Sigmoid colon (tissue), 7 donors: ENCODE results near the gene ZRANB1. TPM values are rescaled to one million over a fixed set of nuclear protein-coding genes. Genes with fewer than 3 reads are reported as not detected.

Source experiments
- DNase-seq: peaks from one replicate; pipeline ENCODE4 v3.0.0-alpha.2; 2019
- H3K27ac ChIP-seq, 4 donors: fragments of 200-600 bp; sonication (generic); one replicate each; pipeline ENCODE4 v1.5.1; 2016 to 2019; ENCODE audit warnings: mild to moderate bottlenecking in 1 of 4
- H3K27me3 ChIP-seq, 3 donors: fragments of 200-600 bp; sonication (generic); one replicate each; pipeline ENCODE4 v1.5.1; 2019; ENCODE audit warnings: mild to moderate bottlenecking in 1 of 3
- H3K36me3 ChIP-seq, 4 donors: fragments of 200-600 bp; sonication (generic); one replicate each; pipeline ENCODE4 v1.5.1; 2016 to 2019
- H3K4me1 ChIP-seq, 4 donors: fragments of 200-600 bp; sonication (generic); one replicate each; pipeline ENCODE4 v1.5.1; 2017 to 2019
- H3K4me3 ChIP-seq, 4 donors: fragments of 200-600 bp; sonication (generic); one replicate each; pipeline ENCODE4 v1.5.1; 2017 to 2019; ENCODE audit warnings: mild to moderate bottlenecking in 2 of 4, moderate library complexity in 1 of 4
- H3K9me3 ChIP-seq, 4 donors: fragments of 200-600 bp in 3 of 4; sonication (generic) in 3 of 4; one replicate each; pipeline versions ENCODE4 v1.5.1 to v1.6.1; 2013 to 2019
- EP300 ChIP-seq, 4 donors: sonication (generic); formaldehyde crosslinking; IDR thresholded peaks; one replicate each; pipeline ENCODE4 v1.6.1; 2017; ENCODE audit warnings: antibody characterized with exemption in 4 of 4
- POLR2A ChIP-seq, 2 donors: fragments of 450-650 bp; IDR thresholded peaks; one replicate each; pipeline ENCODE4 v1.6.1; 2016; ENCODE audit warnings: antibody characterized with exemption in 2 of 2, mild to moderate bottlenecking in 2 of 2, moderate library complexity in 2 of 2
- POLR2AphosphoS5 ChIP-seq, 4 donors: sonication (generic); formaldehyde crosslinking; IDR thresholded peaks; one replicate each; pipeline ENCODE4 v1.6.1; 2017; ENCODE audit warnings: antibody characterized with exemption in 4 of 4
- WGBS, 2 donors: extraction: QIAGEN DNeasy Blood & Tissue Kit; methylation state at CpG; one replicate each; pipeline ENCODE4 v1.1.7; 2013; 5-methylcytosine and 5-hydroxymethylcytosine counted together
- intact Hi-C: fragments of 100-400 bp; cut with DNase I; formaldehyde crosslinking; loops from one replicate; pipeline ENCODE4 v1.15.1; 2023
- polyA plus RNA-seq, 3 donors: library from polyadenylated mRNA; stranded (reverse); fragments of 200-250 nt; gene quantifications; one replicate each; pipeline ENCODE4 v1.2.3, GENCODE V29; 2013
- total RNA-seq, 4 donors: library from RNA; depleted of rRNA; stranded (reverse); fragments of >200 nt; gene quantifications; one replicate each; pipeline ENCODE4 v1.1.0, GENCODE V29; 2016
- TF ChIP-seq, protein P1 (sequence below), 4 experiments: fragments of 450-650 bp in 3 of 4; fragments of 200-600 bp in 1 of 4; IDR thresholded peaks; one replicate each; pipeline ENCODE4 v1.5.1; 2016 to 2019; ENCODE audit warnings: antibody characterized with exemption in 4 of 4, mild to moderate bottlenecking in 3 of 4, moderate library complexity in 2 of 4
- donor health status: healthy with polysubstance abuse.
- donor health status: Bipolar disorder and iron deficiency.
- donor health status: healthy.

The ZRANB1 gene
- total and polyA plus RNA-seq, 7 donors = 6.7 to 49.0 (median 38.0) TPM

- DNase-seq = no peak
- Histone ChIP-seq H3K27me3 (no peaks in the 10 kb centered on the region), H3K27ac (no peak overlapping the region), H3K4me1 (peaks cover 0 to 28% (median 21%) of the 10 kb centered on the region in 4 donors), H3K9me3 (no peaks in the 10 kb centered on the region), H3K4me3 (no peak overlapping the region), H3K36me3 (peaks cover 0 to 23% (median 2%) of the 10 kb centered on the region in 4 donors)
- intact Hi-C loops = no loop called here
- TF ChIP-seq POLR2A (IDR thresholded peaks at IDR 0.05) = no peak
- no peak for TF ChIP-seq POLR2AphosphoS5 (IDR thresholded peaks at IDR 0.05)
- no peak for TF ChIP-seq EP300 (IDR thresholded peaks at IDR 0.05)
- TF ChIP-seq, protein P1, sequence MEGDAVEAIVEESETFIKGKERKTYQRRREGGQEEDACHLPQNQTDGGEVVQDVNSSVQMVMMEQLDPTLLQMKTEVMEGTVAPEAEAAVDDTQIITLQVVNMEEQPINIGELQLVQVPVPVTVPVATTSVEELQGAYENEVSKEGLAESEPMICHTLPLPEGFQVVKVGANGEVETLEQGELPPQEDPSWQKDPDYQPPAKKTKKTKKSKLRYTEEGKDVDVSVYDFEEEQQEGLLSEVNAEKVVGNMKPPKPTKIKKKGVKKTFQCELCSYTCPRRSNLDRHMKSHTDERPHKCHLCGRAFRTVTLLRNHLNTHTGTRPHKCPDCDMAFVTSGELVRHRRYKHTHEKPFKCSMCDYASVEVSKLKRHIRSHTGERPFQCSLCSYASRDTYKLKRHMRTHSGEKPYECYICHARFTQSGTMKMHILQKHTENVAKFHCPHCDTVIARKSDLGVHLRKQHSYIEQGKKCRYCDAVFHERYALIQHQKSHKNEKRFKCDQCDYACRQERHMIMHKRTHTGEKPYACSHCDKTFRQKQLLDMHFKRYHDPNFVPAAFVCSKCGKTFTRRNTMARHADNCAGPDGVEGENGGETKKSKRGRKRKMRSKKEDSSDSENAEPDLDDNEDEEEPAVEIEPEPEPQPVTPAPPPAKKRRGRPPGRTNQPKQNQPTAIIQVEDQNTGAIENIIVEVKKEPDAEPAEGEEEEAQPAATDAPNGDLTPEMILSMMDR (IDR thresholded peaks at IDR 0.05) = no peak
- 47 to 82% methylated on average over 5 of the region's 5 CpGs for WGBS, 2 donors
These were observed 15.4 kb upstream of the ZRANB1 start for GRCh38 chr10:124926548-124926947.

GRCh38 chr10:124928087-124928486 lies 13.8 kb upstream of the ZRANB1 start:
- Histone ChIP-seq H3K36me3 (peaks cover 0 to 19% (median 2%) of the 10 kb centered on the region in 4 donors), H3K4me1 (peaks cover 0 to 20% (median 19%) of the 10 kb centered on the region in 4 donors), H3K27me3 (no peaks in the 10 kb centered on the region), H3K27ac (no peak overlapping the region), H3K4me3 (no peak overlapping the region), H3K9me3 (no peaks in the 10 kb centered on the region)
- intact Hi-C loops = no loop called here
- 97% methylated on average over 7 of the region's 7 CpGs for WGBS, 2 donors
- no peak for DNase-seq
- TF ChIP-seq POLR2A (IDR thresholded peaks at IDR 0.05) (no peak), POLR2AphosphoS5 (IDR thresholded peaks at IDR 0.05) (no peak), EP300 (IDR thresholded peaks at IDR 0.05) (no peak)
- TF ChIP-seq, protein P1 (IDR thresholded peaks at IDR 0.05) = no peak

GRCh38 chr10:124928545-124928944 lies 13.4 kb upstream of the ZRANB1 start:
- no peak for TF ChIP-seq POLR2A (IDR thresholded peaks at IDR 0.05)
- TF ChIP-seq, protein P1 (IDR thresholded peaks at IDR 0.05) = no peak
- no peak for TF ChIP-seq EP300 (IDR thresholded peaks at IDR 0.05)
- TF ChIP-seq POLR2AphosphoS5 (IDR thresholded peaks at IDR 0.05) = no peak
- peaks cover 0 to 15% (median 0%) of the 10 kb centered on the region in 4 donors for H3K36me3 ChIP-seq
- DNase-seq = no peak
- H3K27ac ChIP-seq = no peak overlapping the region
- no peaks in the 10 kb centered on the region for H3K9me3 ChIP-seq
- intact Hi-C loops = no loop called here
- H3K4me1 ChIP-seq = peaks cover 0 to 20% (median 19%) of the 10 kb centered on the region in 4 donors
- H3K4me3 ChIP-seq = no peak overlapping the region
- WGBS, 2 donors = 98 to 99% methylated on average over 3 of the region's 3 CpGs
- H3K27me3 ChIP-seq = no peaks in the 10 kb centered on the region

- DNase-seq = no peak
- Histone ChIP-seq H3K27ac (no peak overlapping the region), H3K36me3 (no peaks in the 10 kb centered on the region), H3K4me1 (peaks cover 0 to 30% (median 22%) of the 10 kb centered on the region in 4 donors), H3K9me3 (no peaks in the 10 kb centered on the region), H3K4me3 (no peak overlapping the region), H3K27me3 (no peaks in the 10 kb centered on the region)
- intact Hi-C loops = no loop called here
- no peak for TF ChIP-seq EP300 (IDR thresholded peaks at IDR 0.05)
- TF ChIP-seq, protein P1 (IDR thresholded peaks at IDR 0.05) = no peak
- TF ChIP-seq POLR2A (IDR thresholded peaks at IDR 0.05) = no peak
- no peak for TF ChIP-seq POLR2AphosphoS5 (IDR thresholded peaks at IDR 0.05)
- WGBS, 2 donors = 84 to 89% methylated on average over 2 of the region's 2 CpGs
These were observed 6.0 kb upstream of the ZRANB1 start for GRCh38 chr10:124935946-124936345.

GRCh38 chr10:124936813-124937212 lies 5.1 kb upstream of the ZRANB1 start:
- TF ChIP-seq POLR2A (IDR thresholded peaks at IDR 0.05) (no peak), POLR2AphosphoS5 (IDR thresholded peaks at IDR 0.05) (no peak), EP300 (IDR thresholded peaks at IDR 0.05) (no peak)
- TF ChIP-seq, protein P1 (IDR thresholded peaks at IDR 0.05) = no peak
- H3K4me1 ChIP-seq = peaks cover 0 to 37% (median 27%) of the 10 kb centered on the region in 4 donors
- no peak overlapping the region for H3K27ac ChIP-seq
- no peak for DNase-seq
- H3K4me3 ChIP-seq = no peak overlapping the region
- H3K9me3 ChIP-seq = no peaks in the 10 kb centered on the region
- intact Hi-C loops = no loop called here
- H3K36me3 ChIP-seq = no peaks in the 10 kb centered on the region
- H3K27me3 ChIP-seq = no peaks in the 10 kb centered on the region
- 95% methylated on average over 7 of the region's 7 CpGs for WGBS, 2 donors
